ENCODE results near the gene F2R.

F2R gene

DNA sequence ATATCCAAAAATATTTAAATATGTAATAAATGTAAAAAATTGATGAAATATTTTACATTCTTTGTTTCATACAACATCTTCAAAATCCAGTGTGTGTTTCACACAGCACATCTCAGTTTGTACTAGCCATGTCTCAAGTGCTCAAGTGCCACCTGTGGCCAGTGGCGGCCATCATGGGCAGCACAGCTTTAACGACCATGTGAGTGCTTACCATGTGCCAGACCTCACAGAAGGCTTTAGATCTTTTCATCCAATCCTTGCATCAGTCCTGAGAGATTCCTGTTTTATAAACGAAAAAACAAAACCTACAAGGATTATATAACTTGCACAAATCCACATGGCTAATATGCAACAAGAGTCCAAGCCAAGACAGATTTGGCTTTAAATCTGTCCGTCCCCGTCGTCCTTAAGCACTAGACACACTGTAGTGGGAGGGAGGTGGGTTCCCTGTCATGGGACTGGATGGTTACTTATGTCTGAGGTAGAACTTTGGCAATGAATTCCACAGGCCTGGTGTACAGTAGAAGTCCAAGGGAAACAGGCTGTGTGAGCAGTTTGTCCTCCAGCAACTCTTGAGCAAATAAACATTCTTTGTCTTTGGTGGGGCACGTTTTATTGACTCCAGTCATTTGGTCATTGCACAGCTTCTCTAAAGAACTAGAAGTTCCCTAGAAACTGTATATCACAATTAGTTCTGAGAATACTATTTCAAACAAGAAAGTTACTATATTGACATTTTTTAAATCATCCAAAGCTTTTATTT, 25.0 kb upstream of the F2R start:
- no peak for DNase-seq

DNA sequence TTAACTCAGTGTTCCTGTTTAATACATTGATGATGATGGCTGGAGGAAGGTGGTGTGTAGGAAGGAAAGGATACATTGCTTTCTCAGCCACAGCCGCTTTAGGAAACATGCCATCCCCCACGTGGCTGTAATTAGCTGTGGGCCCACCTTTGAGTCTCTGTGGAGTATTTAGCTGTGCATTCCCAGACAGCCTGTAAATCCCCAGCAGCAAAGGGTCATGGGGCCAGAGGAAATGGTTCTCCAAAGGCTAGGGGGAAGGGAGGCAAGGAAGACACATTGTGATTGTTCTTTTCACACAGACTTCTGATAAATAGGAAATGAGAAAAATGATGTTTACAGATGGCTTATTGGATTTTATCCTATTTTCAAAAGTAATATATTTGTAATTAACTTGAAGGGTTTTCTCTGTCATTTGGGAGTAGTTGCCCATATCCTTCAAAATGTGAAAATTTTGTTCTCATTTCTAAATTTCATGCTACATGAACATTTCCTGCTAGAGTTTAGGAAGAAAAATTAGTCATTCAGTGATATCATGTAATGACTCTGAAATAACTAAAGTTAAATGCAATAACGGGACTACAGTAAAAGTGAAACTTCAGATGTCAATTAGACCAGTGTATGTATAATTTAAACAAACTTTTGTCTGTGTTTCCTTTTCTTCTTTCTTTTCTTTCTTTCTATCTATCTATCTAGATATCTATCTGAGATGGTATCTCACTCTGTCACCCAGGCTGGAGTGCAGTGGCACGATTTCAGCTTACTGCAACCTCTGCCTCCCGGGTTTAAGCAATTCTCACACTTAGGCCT, 24.3 kb upstream of the F2R start:
- no peak for DNase-seq

DNA sequence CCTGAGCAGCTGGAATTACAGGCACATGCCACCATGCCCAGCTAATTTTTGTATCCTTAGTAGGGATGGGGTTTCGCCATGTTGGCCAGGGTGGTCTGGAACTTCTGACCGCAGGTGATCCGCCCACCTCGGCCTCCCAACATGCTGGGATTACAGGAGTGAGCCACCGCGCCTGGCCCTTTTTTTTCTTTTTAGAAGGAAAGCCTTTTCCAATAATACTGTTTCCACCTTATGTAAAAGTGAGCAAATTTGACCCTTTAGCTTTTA, 23.7 kb upstream of the F2R start:
- DNase-seq: no peak

DNA sequence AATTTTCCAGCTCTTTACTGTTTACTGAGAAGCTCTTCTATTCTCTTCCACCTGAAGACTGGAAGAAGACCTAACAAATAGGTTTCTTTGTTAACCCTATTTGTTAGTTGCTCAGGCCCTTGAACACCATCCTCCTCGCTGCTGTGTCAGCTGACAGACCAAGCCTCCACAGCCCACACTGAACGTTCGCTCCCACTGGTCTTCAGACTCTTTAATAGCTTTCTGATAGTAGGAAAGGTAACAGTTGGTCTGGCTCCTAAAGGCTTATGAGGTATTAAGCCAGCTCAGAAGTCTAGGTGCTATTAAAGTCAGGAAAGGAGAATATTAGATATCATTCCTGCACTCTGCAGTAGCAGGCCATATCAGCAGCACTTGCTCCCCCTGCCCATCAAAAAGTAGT, 23.3 kb upstream of the F2R start:
- no peak for DNase-seq

DNA sequence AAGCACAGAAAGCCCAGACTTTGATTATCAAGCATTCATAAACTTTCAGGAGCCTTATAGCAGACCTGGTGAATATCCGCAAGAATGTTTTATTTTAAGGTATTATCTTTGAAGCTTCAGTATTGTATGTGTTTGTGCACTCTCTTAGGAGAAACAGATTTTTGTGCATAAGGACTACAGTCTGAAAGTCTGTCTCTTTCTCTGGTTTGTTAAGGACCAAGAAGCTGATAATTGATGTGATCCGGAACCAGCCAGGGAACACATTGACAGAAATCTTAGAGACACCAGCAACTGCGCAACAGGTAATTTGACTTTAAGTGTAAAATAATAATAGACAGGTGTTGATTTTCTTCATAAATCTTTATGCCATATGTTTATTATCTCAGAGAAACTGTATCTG, 22.8 kb upstream of the F2R start:
- DNase-seq: no peak

DNA sequence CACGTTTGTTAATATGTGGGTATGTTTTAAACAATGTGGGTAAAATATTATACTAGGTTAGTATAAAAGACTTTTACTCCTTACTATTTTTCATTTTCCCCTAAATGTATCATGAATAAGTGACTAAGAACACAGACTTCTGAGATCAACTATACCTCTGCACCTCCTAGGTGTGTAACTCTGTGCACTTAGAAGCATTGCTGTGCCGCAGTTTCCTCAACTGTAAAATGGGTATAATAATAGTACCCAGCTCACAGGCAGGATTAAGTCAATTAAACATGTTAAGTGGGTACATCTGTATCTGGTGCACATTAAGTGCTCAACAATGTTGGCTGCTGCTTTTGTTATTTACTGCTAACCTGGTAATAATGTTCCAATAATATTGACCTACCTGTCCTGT, 21.6 kb upstream of the F2R start:
- DNase-seq: no peak

DNA sequence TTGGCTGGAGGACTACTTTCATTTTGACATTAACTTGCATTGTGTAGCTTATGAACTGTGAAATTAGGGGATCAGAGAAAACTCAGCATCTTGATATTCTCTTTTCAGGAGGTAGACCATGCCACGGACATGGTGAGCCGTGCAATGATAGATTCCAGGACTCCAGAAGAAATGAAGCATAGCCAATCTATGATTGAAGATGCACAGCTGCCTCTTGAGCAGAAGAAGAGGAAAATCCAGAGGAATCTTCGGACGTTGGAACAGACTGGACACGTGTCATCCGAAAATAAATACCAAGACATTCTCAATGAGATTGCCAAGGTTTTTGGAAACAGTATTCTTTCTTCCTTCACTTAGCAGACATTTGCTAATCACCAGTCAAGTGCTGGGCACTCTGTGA, 20.6 kb upstream of the F2R start:
- no peak for DNase-seq

DNA sequence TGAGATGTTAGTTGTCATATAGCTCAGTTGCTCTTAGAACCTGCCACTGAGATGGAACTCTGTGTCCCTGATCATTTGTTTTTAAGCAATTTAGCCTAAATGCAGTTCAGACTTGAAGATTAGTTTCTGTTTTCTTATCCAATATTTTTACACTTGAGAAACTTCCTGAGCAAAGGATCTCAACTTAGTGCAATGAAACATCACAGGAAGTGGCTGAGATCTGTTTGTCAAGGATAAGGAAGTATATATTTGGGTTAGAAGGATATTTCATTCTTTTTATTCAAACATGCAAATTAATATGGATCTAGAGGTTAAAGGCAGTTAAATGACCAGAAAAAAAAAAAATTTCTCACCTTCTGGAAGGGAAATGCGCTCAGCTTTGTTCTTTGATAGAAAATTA, 19.7 kb upstream of the F2R start:
- no peak for DNase-seq

DNA sequence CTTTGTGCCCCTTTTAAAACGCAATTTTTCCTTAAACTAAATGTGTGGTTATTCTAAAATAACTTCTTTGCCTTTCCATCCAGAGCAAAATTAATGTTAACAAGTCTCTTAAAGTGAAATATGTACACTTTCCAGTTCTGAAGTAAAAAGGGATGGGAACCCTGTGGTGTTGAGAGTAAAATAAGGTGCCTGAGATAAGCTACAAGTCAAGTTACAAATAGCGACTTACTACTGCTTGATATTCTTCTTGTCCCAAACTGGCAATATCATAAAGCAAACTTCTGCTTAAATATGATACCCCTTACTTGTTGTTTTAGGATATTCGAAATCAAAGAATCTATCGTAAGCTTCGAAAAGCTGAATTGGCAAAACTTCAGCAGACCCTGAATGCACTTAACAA, 18.3 kb upstream of the F2R start:
- DNase-seq: no peak

DNA sequence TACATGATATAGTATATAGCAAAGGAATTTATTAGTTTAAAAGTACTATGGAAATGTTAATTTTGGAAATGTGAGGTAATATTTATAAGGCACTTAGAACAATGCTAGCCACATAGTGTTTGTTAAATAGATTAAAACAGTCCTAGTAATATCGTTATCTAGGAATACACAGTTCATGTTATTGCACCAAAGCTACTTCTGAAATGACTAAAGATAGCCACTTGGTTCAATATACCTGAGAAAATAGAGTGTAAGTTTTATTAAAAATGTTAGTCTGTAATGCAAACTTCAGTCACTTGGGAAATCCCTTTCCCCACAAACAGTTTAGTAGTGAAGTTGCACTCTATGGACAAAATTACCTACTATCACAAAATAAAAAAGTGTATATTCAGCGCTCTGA, 15.4 kb upstream of the F2R start:
- no peak for DNase-seq

DNA sequence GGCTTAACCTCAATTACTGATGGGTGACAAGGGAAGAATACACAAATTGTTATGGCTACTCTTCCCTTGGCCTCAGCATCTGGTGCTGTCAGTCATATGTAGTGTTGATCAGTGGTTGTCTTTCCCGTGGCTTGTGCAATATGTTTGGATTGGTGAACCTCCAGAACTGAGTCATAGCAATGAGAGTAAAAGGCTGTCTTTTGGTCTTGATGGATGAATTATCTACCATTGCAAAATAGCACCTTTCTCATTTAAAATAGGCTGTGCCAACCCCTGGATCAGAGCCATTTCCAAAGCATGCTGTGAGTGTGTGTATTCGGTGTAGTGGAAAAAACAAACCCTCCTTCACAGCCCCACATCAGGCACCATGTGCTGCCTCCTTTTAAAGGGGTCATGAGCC, 14.6 kb upstream of the F2R start:
- DNase-seq: no peak

DNA sequence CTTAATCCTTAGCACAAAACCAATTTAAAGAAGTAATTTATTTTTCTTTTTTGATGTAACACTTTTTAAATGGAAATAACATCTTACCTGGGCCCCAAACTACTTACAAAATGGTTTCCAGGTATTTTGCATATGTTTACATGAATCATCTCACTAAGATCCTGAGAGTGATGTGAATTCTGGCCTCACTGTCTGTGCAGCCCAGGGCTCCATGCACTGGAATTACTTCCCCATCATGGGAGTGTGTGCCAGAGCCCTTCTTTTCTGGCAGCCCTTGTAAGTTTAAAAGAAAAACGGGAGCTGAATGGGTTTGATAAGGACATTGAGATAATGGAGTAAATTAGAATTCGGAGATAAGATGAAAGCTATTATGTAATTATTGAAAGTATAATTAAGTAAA, 12.2 kb upstream of the F2R start:
- no peak for DNase-seq

DNA sequence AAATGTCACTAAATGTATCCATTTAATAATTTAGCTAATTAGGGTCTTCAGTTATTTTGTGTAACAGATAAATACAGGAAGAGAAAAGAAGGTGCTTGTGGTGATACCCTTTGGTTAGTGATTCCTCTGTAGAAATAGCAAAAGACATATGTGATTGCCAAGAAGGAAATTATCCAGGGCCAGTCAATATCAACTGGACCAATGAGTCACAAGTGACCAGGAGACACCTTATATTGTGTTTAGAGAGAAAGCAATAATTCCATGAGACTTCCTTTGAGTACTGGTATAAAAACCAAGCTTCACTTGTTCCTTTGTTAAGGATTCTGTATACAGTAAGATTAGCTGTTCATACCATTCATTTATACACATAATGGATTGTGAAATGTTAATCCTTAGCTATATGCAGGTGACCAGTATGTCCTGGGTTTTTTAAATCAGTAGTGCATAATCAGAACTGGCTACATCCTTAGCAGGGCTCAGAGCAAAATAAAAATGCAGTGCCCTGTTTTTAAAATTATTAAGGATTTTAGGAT, 11.7 kb upstream of the F2R start:
- no peak for DNase-seq

DNA sequence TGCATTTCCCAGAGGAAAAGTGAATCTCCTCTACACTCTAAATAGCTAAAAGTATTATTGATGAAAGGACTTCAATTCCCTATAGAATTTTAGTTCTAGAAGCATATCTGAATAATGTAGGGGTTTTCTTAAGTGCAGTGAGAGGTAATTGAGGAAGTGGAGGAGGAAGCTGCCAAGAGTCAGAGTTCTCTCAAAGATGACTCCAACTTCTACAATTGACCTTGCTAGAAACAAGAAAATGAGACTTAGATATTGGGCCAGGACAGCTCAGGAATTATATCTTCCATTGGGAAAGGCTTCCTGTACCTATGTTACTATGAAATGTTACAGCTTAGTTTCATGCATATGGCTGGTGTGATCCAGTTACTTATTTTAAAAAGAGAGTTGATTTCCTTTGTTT, 10.4 kb upstream of the F2R start:
- DNase-seq: no peak

DNA sequence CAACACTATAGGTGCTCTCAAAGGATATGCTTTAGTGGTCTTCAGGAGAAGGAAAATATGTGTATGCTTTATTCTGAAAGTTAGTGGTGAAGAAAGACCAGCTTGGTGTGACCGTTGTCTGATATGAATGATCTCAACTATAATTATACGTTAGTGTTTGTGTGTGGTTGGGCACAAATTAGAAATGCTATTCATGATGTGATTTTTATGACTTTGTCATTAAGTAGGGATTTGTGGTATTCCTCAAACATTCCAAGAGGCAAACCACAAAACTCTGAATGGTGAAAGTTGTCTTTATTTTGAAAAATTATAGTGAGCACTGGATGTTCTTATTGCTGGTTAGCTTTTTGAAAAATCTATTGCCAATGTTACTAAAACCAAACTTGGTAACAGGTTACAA, 6.2 kb upstream of the F2R start:
- no peak for DNase-seq

DNA sequence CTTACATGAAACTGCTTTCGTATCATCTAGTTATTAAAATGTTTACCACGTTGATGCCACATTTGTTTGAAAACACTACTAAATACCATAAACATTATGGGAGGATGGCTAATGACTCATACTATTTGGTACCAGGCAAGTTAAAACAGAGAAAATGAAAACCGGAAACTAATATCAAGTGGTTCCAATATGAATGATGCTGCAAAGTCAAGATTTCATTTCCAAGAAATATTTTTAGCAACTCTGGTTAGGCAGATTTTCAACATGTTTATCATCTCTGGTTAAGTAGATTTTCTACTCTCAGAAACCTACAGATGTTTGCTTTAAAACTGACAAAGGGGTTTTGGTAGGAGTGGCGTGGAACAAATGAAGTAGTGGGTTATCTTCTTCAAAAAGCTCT, 4.9 kb upstream of the F2R start:
- DNase-seq: no peak

DNA sequence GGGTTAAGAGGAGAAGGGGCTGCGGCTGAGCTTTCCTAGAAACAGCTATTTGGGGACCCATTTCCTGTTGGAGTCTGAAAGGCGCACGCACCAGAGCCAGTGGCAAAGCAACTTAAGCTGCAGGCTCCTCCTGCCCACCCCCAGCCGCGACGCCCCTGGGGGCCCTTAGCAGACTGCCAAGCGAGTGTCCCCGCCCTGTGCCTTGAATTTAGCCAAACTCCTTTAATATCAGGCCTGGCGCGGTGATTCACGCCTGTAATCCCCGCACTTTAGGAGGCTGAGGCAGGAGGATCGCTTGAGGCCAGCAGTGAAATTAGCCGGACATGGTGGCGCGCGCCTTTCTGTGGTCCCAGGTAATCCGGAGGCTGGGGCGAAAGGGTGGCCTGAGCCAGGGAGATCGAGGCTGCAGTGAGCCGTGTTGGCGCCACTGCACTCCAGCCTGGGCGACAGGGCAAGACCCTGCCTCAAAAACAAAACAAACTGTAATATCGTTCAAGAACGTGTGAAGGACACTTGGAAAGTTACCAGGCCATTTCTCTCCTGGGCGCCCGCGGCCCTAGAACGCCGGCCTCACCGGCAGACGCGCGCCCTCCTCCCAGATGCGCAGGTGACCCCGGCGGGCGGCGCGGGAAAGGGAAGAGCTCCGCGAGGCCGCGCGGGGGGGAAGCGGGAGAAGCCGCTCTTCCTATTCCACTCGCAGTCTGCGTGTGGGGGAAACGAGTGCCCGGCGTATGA, 1.0 kb upstream of the F2R start:
- no peak for DNase-seq

DNA sequence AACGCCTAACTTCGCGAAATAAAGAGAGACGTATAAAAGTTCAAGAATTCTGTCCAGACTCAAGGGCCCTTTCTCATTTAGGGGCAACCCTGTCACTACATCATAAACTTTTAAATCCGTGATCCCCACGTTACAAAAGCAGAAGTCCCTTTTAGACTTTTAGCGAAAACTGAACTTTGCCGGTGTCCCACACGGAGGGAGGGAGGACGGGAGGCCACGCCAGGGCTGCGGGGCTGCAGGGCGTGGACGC, 515 bp upstream of the F2R start:
- no peak for DNase-seq

DNA sequence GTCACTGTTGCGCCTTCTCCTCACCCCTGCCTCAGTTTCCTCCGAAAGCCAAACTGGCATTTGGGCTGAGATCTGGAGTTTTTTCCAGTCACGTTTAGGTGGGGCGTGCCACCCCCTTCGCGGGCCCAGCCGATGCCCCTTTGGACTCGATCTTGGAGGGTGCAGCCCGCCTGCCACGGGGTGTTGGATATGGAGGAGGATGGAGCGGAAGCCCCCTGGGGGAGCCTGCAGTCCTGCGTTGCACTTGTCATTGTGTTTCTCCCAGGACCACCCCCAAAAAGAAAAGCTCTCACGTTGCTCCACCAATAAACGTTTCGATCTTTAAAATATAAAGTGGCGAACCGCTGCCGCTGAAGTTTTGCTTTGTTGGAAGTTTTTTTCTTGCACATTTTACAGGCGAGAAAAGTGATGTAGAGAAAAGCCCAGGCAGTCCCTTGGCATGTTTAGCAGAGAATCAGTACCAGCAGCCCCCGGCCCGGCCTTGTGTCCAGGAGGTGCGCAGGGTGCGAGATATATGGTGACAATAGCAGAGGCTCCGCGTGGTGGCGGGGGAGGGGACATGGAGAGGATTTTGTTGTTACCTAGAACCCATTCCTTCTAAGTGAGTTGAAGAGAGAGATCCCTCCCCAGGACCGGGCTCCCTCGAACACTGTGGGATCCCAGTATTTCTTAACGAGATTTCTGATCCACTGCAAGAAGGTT, 681 bp downstream of the F2R start:
- no peak for DNase-seq

DNA sequence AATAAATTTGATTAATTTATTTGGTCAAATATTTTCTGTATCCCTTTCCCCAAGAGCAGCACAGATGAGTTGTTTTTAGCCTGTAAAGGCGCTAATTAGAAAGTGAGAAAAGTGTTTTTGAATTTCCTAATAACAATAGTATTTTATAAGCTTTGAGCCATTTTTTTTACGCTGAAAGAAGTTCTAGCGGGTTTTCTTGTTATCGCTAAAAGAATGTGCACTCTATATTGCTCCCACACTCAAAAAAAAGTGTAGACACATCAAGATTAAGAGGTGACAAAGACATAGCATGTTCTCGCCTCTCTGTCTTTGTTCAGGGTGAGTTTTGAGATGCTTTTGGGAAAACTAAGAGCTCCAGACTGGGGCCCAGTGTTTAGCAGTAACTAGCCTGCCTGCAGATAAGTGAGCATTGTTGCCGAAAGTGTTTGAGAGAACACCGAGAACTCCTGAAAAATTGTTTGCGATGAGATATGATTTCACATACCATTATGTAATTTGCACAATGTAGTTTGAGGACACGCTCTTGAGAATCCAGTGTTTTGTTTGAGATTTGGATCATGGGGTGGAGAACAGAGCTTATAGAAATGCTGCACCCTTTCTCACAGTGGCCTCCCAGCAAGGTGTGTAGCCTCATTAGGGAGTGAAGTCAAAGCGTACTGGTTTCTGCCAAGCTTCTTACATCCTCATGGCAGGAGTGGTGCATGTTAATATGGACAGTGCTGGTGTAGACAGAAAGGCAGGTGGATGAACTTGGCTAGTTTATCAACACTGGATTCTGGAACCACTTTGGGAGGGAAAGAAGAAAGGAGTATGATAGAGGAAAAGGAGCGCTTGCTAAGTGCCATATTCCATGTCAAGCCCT, 1.5 kb downstream of the F2R start:
- DNase-seq: no peak

DNA sequence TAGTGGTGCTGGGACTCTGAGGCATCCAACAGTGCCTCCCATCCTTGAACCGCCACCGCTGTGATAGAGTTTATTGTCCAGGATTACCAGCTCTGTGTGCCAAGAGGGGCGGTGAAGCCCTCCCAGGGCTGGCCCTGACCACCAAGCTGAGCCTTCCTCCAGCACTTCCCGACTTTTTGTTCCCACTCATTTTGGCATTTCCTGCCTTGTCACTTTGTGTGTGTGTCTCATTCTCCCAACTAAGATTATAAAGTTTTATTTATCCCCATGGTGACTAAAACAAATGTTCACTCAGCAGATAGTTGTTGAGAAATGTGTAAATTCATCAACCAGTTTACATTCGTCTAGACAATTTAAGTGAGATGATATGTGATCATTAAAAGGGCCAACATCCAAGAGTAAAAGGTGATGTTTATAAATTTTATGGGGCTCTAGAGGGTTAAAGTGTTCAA, 2.5 kb downstream of the F2R start:
- no peak for DNase-seq

DNA sequence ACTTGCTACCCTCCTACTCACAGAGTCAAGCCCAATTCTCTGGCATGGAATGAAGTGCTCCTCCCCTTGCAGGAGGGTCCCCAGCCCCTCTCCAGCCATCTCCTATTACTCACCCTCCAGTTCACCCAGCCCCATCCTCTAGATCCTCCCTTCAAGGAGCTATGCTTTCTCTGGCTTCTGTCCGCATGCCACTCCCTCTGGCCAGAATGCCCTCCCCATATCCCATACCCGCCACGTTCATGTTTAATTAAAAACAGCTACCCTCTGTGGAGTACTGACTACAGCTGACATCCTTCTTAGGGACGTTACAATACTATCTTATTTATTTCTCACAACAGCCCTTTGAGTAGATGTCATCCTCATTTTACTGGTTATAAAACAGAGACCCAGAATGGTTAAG, 3.0 kb downstream of the F2R start:
- DNase-seq: no peak
